ENCODE data around the gene SPINK2.

Gene SPINK2

DNA sequence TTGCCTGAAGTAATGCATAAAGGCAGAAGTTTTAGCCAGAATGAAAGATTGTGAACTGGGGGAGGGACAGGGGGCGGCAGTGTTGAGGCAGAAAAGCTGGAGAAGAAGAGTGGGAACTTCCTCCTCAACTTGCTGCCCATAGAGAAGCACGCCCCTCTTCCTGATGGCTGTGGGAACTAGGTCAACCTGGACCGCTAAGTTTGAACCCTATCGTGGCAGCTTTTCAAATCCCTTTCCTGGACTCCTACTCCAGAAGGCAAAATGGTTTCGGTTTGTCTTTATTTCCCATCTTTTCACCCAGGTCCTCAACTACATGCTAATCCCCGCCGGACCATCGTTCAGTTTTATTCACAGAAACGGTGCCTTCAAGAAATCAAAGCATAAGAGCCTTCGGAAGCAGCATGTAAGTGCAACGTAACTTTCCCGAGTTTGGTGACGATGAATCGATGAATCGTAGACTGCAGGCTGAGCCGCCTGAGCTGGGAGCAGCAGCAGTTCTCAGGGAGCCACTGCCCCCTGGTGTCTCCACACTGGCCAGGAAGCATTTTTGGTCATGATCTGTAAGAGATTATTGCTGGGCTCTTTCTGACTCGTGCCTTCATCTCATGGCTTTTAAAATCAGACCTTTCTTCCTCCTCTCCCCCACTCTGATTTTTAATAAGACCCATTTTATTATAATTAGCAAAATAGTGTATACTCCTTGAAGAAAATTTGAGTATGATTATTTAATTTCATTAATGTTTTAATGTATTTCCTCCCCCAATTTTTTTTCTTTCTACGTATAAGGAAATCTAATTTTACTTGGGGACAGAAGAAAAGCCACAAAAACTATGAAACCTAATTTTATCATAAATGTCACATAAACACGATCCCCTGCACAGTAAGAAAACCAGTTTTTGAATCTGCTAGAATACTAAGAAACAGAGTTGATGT, 21.4 kb downstream of the SPINK2 start:
- peak; percentile 75 for DNase-seq (ENCODE audit: low read depth)

DNA sequence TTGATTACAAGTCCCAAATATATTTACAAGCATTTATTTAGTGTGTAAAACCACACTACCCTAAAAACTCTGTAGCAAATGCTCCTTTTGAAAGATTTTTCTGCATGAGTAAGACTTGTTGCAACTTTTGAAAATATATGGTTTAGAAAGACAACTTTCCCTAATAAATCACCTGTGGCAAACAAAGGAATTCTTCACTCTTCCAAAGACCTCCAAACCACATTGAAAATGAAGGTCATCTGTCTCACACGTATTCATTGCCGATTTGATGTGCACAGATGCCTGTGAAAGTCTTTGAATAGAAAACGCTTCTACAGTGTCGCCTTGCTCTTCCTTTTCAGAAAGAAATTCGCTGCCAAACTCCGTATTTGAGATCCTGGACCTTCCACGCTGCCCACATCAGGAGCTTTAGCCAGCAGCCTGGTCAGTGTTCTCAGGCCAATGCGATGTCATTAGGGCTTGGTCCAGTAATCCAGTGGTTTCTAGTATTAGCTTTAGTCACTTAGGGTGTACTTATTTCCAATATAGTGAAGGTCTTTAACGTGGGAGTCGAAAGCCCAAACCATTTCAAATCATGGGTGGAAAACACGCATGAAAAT, 22.2 kb downstream of the SPINK2 start:
- no peak for DNase-seq (ENCODE audit: low read depth)

DNA sequence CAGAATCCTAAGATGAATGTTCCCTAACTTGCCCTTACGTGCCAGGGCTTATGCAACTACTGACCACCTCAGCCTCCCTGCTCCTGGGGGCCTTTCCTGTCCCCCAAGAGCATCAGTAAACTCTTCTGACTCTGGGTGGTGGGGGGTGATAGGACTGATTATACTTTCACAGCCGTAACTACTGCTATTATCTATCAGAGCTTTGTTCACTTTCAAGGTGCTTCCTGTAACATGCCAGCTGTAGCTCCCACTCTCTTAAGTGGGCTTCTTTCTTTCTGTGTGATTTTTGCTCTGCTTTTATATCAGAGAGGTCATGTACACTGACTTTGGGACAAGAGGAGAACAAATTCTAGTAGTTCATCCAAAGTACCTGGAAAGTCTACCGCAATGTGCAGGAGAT, 25.3 kb downstream of the SPINK2 start:
- DNase-seq (ENCODE audit: low read depth) = no peak

DNA sequence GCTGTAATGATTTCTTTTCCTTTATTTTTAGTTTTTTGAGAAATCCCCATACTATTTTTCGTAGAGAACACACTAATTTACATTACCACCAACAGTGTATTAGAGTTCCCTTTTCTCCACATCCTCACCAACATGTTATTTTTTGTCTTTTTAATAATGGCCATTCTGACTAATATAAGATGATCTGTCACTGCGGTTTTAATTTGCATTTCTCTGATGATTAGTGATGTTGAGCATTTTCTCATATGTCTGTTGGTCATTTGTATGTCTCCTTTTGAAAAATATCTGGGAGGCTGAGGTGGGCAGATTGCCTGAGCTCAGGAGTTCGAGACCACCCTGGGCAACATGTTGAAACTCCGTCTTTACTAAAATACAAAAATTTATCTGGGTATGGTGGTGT, 30.2 kb downstream of the SPINK2 start:
- no peak for DNase-seq (ENCODE audit: low read depth)

DNA sequence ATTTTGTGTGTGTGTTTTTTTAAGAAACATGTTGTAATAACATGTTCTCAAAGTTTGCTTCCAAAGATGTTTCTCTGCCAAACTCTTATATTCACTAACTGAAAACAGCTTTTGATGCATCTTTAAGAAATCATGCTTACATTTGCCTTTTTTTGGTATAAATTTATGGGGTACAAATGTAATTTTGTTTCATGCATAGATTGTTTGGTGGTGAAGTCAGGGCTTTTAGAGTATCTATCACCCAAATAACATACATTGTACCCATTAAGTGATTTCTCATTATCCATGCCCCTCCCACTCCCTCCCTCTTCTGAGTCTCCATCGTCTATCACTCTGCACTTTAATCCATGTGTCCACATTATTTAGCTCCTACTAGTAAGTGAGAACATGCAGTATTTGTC, 30.8 kb downstream of the SPINK2 start:
- no peak for DNase-seq (ENCODE audit: low read depth)

DNA sequence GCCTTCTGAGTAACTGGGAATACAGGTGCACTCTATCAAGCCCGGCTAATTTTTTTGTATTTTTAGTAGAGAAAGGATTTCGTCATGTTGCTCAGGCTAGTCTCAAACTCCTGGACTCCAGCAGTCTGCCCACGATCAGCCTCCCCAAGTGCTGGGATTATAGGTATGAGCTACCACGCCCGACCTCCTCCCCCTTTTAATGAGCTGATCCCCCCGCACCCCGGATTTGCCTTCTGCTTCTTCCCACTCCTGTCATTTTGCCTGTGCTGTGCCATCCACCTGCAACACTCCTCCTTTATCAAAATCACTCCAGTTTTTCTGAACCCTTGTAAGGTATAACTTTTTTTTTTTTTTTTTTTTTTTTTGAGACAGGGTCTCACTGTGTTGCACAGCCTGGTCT, 33.4 kb downstream of the SPINK2 start:
- no peak for DNase-seq (ENCODE audit: low read depth)

DNA sequence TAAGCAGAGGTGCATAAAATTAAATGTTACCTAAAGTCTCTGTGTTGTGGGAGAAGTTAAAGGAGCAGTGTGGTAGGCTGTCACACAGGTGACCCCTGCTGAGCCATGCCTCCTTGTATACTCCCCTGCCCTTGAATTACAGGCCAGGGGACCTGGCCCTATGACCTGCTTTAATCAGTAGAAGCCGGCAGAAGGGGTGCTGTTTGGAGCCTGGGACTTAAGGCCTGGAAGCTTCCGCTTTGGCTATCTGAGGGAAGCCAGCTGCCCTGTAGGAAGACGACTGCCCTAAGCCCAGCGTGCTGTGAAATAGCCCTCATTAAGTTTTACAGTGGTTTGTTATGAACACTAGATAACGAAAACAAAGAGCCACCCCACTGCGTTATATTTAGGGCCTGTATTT, 34.1 kb downstream of the SPINK2 start:
- no peak for DNase-seq (ENCODE audit: low read depth)

DNA sequence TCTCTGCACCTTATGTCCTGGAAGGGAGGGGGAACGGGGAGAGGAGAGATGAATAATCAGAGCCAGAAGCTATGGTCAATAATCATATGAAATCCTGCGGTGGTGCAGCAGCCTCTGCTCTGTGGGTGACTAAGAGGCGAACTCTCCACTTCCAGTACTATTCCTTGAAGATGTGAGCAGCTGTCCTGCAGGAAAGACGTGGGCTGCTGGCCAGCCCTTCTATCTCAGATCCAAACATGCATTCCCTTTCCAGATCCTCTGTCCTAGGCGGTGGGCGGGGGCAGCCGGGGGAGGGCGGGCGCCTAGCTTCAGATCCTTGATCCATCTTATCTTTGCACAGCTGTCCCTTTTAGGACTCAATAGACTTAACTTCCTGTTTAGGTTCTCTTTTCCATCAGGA, 34.5 kb downstream of the SPINK2 start:
- no peak for DNase-seq (ENCODE audit: low read depth)

DNA sequence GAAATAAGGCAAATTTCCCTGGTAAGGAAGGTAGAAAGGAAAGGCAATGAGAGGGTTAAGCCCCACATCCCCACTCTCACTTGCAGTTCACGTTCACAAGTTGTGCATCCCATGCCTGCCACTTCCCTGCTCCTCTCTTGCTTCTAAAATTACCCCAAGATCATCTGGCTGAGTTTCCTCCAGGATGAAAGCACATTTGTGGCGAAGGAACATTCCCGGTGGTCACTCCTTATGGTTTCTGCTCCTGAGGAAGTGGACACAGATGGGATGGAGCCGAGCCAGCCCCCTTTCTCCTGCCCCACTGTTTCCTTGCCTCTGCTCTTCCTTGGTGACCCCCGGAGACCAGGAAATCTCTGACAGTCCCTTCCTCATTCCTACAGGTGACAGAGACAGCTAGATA, 37.5 kb downstream of the SPINK2 start:
- no peak for DNase-seq (ENCODE audit: low read depth)

DNA sequence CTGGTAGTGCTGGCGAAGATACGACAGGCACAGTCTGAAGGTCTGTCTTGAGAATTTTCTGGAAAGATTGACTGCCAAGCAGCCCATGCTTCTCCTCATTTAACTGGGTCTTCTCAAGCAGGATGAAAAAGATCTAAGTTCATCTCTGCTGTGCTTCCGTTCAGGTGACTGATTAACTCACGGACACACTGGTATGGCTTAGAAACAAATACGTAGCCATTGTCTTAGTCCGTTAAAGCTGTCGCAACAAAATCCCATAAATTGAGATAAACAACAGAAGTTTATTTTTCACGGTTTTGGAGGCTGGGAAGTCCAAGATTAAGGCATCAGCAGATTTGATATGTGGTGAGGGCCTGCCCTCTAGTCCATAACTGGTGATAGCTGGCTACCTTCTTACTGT, 39.5 kb downstream of the SPINK2 start:
- no peak for DNase-seq (ENCODE audit: low read depth)

DNA sequence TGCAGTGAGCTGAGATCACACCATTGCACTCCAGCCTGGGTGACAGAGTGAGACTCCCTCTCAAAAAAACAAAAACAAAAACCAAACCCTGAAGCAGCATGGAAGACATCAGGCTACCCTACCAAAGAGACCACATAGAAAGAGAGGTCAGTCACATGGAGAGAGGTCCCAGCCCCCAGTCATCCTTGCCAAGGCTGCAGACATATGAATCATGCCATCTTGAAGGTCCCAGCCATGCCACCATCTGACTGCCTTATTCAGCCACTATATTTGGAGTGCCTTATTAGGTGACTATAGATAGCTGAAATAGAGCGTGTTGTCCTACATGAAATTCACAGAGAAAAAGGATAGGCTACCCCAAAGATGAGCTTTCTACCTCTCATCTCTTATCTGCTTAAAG, 48.2 kb downstream of the SPINK2 start:
- DNase-seq (ENCODE audit: low read depth) = no peak

DNA sequence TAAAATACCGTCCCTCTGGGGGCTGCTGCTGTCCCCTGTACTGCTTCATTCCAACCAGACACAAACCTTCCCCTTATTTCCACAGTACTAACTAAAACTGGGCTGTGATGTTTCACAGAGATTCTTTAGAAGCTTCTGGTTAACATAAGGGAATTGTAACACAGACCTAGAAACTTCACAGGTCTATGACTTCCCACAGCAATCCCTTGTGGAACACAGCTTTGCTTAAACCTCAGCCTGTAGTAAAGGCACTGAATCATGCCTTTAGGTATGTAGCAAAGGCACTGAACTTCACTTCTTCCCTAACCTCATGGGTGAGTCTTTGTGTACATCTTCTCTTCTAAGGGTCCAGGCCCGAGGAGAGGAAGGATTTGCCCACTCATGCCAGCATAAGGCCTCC, 49.4 kb downstream of the SPINK2 start:
- no peak for DNase-seq (ENCODE audit: low read depth)

DNA sequence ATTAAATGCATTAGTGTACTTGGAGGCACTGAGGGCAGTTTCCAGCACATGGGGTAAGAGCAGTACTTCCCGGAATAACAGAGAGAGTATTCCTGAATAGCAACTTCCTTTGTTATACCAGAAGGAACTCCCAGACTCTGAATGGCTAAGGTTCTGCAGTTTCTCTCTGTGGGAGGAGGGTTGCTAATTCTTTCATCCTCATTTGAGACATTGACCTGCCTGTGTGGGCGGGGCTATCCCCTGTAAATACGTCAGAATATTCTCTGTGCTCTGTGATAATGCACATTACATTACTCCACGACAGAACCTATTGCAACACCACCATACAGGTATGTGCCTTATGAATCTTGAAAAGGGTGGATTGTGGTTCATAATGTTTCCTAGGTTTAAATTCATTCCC, 52.7 kb downstream of the SPINK2 start:
- no peak for DNase-seq (ENCODE audit: low read depth)

DNA sequence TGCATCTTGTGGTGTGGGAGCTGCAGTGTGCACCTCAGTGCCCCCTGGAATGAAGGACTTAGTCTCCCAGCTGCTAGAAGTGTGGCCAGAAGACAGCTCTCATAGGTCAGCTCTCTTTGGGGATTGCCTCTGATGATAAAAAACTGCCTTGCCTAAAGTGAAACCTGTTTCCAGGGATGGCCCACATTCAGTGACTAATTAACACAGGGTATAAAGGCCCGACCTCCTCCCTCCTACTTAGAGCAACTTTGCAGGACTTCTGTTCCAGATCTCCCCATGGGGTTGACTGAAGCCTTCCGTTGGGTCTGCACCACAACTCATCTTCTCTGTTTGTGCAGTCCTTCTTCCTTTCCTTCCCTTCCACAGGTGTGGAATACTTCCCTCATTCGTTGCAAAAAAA, 53.2 kb downstream of the SPINK2 start:
- DNase-seq (ENCODE audit: low read depth) = no peak

DNA sequence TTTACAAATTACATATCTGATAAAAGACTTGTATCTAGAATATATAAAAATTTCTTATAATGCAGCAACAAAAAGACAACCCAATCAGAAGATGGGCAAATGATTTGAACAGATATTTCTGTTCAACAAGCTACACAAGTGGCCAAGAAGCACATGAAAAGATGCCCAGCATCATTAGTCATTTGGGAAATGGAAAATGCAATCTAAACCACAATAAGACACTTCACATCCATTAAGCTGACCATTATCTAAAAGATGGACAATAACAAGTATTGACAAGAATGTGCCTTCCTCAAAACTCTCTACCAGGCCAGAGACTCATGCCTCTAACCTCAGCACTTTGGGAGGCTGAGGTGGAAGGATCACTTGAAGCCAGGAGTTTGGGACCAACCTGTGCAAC, 53.9 kb downstream of the SPINK2 start:
- no peak for DNase-seq (ENCODE audit: low read depth)

DNA sequence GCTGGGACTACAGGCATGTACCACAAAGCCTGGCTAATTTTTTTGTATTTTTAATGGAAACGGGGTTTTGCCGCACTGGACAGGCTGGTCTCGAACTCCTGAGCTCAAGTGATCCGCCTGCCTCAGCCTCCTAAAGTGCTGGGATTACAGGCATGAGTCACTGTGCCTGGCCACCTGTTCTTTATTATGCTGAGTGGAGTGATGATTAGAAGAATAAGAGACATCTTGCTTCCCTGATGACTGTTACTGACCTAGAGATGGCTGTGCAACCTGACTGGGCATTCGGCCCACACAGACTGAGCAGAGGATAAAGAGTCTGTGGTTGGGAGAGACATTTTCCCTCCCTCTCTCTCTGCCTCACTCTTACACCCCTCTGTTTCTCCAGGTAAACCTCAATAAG, 56.7 kb downstream of the SPINK2 start:
- DNase-seq (ENCODE audit: low read depth) = no peak

DNA sequence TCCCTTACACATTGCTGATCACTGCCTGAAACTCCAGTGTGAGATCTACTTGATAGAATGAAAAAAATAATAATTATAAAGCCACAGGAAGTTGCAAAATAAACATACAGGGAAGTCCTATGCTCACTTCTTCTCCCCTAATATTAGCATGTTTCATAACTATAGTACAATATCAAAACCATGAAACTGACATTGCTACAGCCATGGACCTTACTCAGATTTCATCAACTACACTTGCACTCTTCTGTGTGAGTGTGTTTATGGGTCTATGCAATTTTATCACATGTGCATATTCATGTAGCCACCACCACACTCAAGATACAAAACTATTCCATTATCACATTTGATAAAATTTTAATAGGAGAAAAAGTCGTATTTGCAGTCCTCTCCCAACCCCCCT, 57.3 kb downstream of the SPINK2 start:
- no peak for DNase-seq (ENCODE audit: low read depth)

DNA sequence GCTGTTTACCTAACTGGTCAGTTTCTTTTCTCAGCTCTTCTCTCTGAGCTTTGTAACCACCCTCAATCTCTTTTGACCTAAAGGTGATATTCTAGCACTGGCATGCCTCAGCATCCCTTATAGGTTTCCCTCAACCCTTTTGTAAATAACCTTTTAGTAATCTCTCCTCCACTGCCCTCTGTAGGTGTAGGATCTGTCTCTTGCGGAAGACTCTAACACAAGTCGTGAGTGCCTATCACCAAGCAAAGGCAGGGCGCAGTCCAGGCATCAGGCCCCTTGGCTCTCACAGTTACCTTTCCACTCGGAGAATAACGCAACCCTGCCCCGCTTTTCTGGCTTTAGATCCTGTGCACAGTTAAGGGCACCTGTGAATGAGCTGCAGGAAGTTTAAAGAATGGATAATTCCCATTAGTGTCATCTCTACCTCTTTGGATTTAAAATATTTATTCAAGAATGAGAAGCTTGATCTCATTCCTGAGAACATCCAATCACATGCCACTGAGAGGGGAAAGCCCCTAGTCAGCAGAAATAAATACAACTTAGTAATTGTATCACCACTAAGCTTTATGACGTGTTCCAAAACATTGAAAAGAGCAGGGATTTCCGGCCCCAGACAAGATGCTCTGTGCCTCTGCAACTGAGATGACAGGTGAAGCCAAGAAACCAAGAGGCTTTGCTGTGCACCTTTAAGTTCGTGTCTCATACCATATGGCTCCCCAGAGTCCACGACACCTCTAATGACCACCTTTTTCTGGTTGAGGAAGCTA, 58.8 kb downstream of the SPINK2 start:
- DNase-seq (ENCODE audit: low read depth) = no peak

DNA sequence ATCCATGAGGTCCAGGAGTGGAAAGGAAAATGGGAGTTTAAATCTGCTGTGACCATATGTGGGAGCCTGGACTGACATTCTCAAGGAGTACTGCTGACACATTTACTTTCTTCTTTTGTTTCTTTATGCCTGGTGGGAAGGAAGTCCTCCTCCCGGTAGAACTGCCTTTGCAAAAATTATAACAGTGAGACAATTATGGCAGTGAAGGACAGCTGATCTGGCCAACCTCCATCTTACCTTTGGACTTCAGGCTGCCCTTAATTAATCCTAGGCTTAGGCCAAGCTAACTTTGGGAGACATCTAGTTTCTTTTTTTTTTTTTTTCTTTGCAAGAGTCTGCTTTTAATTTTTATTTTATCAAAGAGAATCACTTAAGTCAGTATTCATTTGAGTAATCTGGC, 61.3 kb downstream of the SPINK2 start:
- DNase-seq (ENCODE audit: low read depth) = no peak
